GM19025 (cell line): ENCODE data around the gene KLHL2.
"Not testable (repeated sequence)": the region's sequence is repeated elsewhere in the genome, so short reads cannot be mapped to it uniquely, and the experiment has no call there.

Source experiments
- ATAC-seq: cut with Tn5 transposase; IDR thresholded peaks from one replicate; pipeline ENCODE4 v1.9.1; 2021; ENCODE audit warnings: mild to moderate bottlenecking, low read depth, moderate library complexity; ENCODE audit not compliant: unreplicated experiment

The KLHL2 gene

GRCh38 chr4:165284697-165285096 lies 77.3 kb downstream of the KLHL2 start:
- ATAC-seq: not testable (repeated sequence)

GRCh38 chr4:165286619-165287340 lies 79.4 kb downstream of the KLHL2 start:
- ATAC-seq: peak; percentile 40

DNA sequence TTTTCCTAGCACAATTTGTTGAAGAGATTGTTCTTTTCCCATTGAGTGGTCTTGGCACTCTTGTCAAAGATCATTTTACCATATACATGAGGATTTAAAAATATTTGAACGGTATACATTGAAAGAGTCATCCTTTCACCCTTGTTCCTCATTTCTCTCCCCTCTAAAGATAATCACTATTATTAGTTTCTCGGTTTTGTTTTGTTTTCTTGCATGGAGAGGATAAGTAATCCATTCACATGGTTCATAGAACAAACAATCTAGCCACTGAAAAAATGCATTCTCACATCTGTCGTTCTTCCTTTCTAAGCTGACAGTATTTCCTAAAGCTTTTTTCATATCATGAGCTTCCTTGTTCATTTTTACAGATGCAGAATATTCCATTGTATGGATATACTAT lies 80.9 kb downstream of the KLHL2 start:
- ATAC-seq: peak; percentile 48

DNA sequence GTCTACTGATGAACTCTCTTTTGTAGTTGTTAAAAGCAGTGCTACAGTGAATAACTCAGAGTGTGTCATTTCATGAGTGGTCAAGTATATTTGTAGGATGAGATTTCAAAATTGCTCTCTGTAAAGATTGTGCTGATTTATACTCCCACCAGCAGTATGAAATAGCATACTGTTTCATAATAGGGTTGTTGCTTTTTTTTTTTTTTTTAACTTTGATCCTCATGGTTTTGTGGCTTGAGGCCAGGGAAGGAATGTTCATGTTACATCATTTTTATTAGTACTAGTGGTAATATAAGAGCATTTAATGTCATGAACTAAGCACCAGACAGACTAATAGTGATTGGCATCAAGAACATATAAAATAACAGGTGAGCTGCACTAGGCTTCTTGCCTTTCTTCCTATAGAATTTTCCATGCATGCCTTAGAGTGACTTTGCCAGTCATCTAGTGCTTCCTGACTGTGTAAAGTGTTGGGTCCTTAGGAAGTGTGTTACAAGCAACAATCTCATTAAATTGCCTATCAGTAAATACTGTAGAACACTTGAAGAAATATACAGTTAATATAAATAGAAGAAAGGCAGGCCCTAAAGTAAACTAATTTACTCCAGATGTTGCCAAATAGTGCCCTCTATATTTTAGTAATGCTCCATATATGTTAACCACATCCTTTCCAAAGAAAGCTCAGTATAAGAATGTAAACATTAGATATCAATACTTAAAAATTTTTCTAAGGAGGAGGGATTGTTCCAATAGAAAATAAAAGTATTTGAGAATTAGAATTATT lies 81.5 kb downstream of the KLHL2 start:
- ATAC-seq: peak; percentile 20

DNA sequence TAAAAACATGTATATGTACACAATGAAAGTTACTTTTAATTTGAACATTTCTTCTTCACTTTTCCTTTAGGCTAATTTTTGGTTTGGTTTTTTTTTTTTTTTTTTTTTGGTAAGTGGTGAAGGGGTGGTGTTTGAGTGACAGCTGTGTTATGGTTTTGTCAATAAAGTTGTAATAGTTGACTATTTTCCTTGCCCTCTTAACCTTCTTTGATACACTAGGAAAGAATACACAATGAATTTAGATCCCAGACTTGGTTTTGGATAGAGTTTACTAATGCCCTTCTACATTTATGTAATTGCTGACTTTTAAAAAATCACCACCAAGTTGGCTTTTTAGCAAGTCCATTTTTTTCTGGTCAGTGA lies 82.0 kb downstream of the KLHL2 start:
- ATAC-seq: no peak

DNA sequence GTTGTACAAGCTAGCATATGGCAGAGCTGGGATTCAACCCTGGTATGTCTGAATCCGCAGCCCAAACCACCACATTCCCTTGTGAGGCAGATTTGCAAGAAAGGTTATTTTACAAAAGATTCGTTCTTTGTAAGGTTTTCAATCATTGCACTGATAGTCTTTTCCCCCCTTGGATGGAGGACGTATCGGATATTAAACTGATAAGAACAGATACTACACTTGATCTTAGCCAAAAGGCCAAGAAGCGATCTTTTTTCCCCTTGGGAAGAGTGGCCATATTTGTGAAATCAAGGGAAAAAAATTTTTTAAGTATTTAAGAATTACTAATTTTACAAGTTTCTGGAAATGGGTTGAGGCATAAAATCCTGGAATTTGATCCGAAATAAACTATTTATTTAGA lies 85.7 kb downstream of the KLHL2 start:
- no peak for ATAC-seq

GRCh38 chr4:165293927-165294649 lies 86.7 kb downstream of the KLHL2 start:
- ATAC-seq: no peak

DNA sequence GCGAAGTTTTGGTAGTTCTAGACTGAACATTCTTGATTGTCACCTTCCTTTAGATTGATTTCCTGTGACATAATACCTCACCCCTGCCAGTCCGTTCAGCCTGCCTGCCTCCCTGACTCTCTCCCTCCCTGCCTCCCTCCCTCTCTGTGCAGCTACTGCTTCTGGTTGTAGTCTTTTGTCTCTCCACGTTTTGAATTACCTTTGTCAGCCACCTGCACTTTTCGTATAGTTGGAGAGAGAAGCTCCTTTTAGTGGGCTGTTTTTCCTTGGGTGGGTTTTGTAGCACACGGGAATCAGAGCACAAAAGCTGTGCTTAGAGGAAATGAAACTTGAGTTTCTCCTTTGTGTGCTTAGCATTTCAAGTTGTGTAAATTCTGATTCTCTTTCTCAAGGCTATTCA lies 87.5 kb downstream of the KLHL2 start:
- peak; percentile 86 for ATAC-seq

DNA sequence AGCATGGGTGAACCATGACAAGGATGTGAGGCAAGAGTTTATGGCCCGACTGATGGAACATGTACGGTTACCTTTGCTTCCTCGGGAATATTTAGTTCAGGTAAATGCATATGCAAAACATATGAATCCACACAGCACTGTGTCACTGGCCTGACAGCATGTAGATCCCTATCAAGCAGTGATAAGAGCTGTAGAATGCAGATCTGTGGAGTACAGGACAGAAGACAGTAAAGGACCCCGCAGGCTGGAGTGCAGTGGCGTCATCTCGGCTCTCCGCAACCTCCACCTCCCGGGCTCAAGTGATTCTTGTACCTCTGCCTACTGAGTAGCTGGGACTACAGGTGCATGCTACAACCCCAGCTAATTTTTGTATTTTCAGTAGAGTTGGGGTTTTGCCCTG lies 90.3 kb downstream of the KLHL2 start:
- ATAC-seq: no peak

DNA sequence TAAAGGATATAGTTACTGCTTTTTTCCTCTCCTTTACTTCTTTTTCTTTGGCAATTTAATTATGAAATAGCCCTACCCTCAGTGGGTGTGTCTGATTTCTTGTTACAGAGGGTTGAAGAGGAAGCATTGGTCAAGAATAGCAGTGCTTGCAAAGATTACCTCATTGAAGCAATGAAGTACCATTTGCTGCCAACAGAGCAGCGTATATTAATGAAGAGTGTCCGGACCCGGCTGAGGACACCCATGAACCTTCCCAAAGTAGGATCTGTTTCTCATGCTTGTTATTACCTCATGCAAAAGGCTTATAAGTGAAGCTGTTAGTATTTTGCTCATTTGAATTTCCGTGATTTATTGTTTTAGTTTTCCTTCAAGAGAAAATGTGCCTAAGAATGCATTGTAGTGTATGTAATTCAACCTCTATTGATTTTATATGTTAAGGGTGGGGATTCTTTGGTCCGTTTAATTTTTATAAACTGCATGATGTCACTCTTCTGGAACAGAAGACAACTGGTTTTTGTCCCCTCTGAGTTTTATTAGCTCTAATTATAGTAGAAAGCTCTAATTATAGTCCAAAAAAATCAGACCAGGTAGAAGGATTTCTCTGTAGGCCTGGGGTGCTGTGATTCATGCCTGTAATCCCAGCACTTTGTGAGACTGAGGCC lies 92.2 kb downstream of the KLHL2 start:
- ATAC-seq: no peak

GRCh38 chr4:165301833-165302232 lies 94.5 kb downstream of the KLHL2 start:
- ATAC-seq: no peak

- ATAC-seq: no peak
Observed at GRCh38 chr4:165302658-165303057, 95.3 kb downstream of the KLHL2 start.

GRCh38 chr4:165308166-165308565 lies 100.8 kb downstream of the KLHL2 start:
- ATAC-seq: no peak

- no peak for ATAC-seq
Observed at GRCh38 chr4:165308606-165309005, 101.2 kb downstream of the KLHL2 start.

DNA sequence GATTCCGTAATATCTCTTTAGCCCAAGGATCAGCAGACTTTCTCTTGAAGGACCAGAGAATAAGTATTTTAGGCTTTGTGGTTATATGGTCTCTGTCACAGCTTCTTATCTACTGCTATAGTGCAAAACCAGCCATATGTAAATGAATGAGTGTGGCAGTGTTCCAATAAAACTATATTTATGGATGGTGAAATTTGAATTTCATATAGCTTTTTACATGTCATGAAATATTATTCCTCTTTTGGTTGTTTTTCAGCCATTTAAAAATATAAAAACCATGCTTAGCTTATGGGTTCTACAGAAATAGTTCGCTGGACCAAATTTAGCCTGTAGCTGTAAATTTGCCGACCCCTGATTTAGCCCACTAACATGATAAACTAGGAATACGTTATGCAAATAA lies 102.1 kb downstream of the KLHL2 start:
- no peak for ATAC-seq

- no peak for ATAC-seq
Observed at GRCh38 chr4:165312506-165312905, 105.1 kb downstream of the KLHL2 start.

GRCh38 chr4:165319030-165319429 lies 111.7 kb downstream of the KLHL2 start:
- no peak for ATAC-seq

GRCh38 chr4:165319509-165319908 lies 112.1 kb downstream of the KLHL2 start:
- ATAC-seq: no peak

GRCh38 chr4:165324236-165324917 lies 117.0 kb downstream of the KLHL2 start:
- no peak for ATAC-seq

- ATAC-seq: no peak
Observed at GRCh38 chr4:165324918-165325304, 117.5 kb downstream of the KLHL2 start.
